HCT116 (cell line): Measurements from ENCODE around the gene POGLUT2. TPM values are rescaled to one million over a fixed set of nuclear protein-coding genes. Genes with fewer than 3 reads are reported as not detected.

Experiments
- ATAC-seq: fragments of 200-7000 bp; cut with Tn5 transposase; 2 replicates; pipeline ENCODE4 v1.9.1; 2020; ENCODE audit warnings: mild to moderate bottlenecking, moderate library complexity
- BruUV-seq: library from RNA; stranded (reverse); fragments of 400-500 nt; replicated peaks from 2 replicates; lab custom pipeline; 2021; lab: Mats Ljungman, UMichigan
- CTCF ChIA-PET: fragments of 300-600 bp; sonication (Branson Sonifier 250); formaldehyde crosslinking; loops from one replicate; lab custom pipeline; 2021; ENCODE audit warnings: antibody characterized with exemption; lab: Charles Lee
- POLR2A ChIA-PET: fragments of 300-600, 350-600 bp; sonication (Branson Sonifier 250); formaldehyde crosslinking; loops from one replicate; lab custom pipeline; 2021; ENCODE audit warnings: antibody characterized with exemption; lab: Charles Lee
- RAD21 ChIA-PET, 2 experiments: fragments of 300-600 bp; sonication (Branson Sonifier 250); formaldehyde crosslinking; loops; one replicate each; lab custom pipeline; 2023; ENCODE audit warnings: low total read pairs in 2 of 2; ENCODE audit not compliant: uncharacterized antibody in 2 of 2, unreplicated experiment in 2 of 2, low non-redundant PET in 1 of 2; lab: Charles Lee
- DNase-seq: peaks from one replicate; pipeline ENCODE4 v3.0.0-alpha.2; 2010; ENCODE audit warnings: low read depth, low spot score
- H2AFZ ChIP-seq: fragments of 200-600 bp; shearing (Covaris generic), sonication (generic); 2 replicates; pipeline ENCODE4 v1.6.1; 2017; ENCODE audit warnings: low read depth, mixed run types, mixed read lengths, antibody characterized with exemption, low read length; ENCODE audit not compliant: poor library complexity, severe bottlenecking
- H3K27ac ChIP-seq: 2 replicates; pipeline ENCODE4 v1.5.1; 2012; ENCODE audit warnings: low read depth, low read length
- H3K27me3 ChIP-seq: fragments of 200-600 bp; sonication (generic); 2 replicates; pipeline ENCODE4 v1.6.1; 2016; ENCODE audit warnings: mixed run types, low read length, mixed read lengths; ENCODE audit not compliant: insufficient read depth
- H3K36me3 ChIP-seq, 2 experiments: fragments of 200-500 bp in 1 of 2; fragments of 200-600 bp in 1 of 2; sonication (Bioruptor generic) in 1 of 2; sonication (generic) in 1 of 2; 2 replicates each; pipeline versions ENCODE4 v1.5.1 to v1.6.1; 2014 to 2016; ENCODE audit warnings: low read length in 2 of 2, inconsistent platforms in 1 of 2, mixed read lengths in 1 of 2, mixed run types in 1 of 2; ENCODE audit not compliant: insufficient read depth in 2 of 2, control insufficient read depth in 1 of 2
- H3K4me1 ChIP-seq, 2 experiments: fragments of 200-600 bp in 1 of 2; sonication (generic) in 1 of 2; 2 replicates each; pipeline versions ENCODE4 v1.5.1 to v1.6.1; 2012 to 2017; ENCODE audit warnings: low read length in 2 of 2, inconsistent platforms in 1 of 2, mild to moderate bottlenecking in 1 of 2, mixed read lengths in 1 of 2, mixed run types in 1 of 2, moderate library complexity in 1 of 2; ENCODE audit not compliant: insufficient read depth in 2 of 2, control insufficient read depth in 1 of 2
- H3K4me2 ChIP-seq: fragments of 200-600 bp; sonication (generic); 2 replicates; pipeline ENCODE4 v1.6.1; 2017; ENCODE audit warnings: mixed run types, low read length, mixed read lengths
- H3K4me3 ChIP-seq, 2 experiments: fragments of 200-600 bp in 1 of 2; sonication (generic) in 1 of 2; replicated peaks in 1 of 2; 2 replicates each; pipeline ENCODE4 v1.5.1; 2011 to 2016; ENCODE audit warnings: low read length in 2 of 2, control low read depth in 1 of 2, low read depth in 1 of 2, mild to moderate bottlenecking in 1 of 2, mixed read lengths in 1 of 2, mixed run types in 1 of 2
- H3K79me2 ChIP-seq: fragments of 200-600 bp; sonication (generic); 2 replicates; pipeline ENCODE4 v1.6.1; 2017; ENCODE audit warnings: mild to moderate bottlenecking, mixed run types, low read length, moderate library complexity, mixed read lengths; ENCODE audit not compliant: insufficient read depth
- H3K9ac ChIP-seq: fragments of 200-600 bp; sonication (generic); 2 replicates; pipeline ENCODE4 v1.6.1; 2016; ENCODE audit warnings: low read length, mixed read lengths
- H3K9me2 ChIP-seq: fragments of 200-600 bp; sonication (generic), shearing (Covaris generic); 2 replicates; pipeline ENCODE4 v1.6.1; 2017; ENCODE audit warnings: mixed run types, mild to moderate bottlenecking, moderate library complexity; ENCODE audit not compliant: insufficient read depth
- H3K9me3 ChIP-seq, 2 experiments: fragments of 200-500 bp in 1 of 2; fragments of 200-600 bp in 1 of 2; sonication (Bioruptor generic) in 1 of 2; sonication (generic) in 1 of 2; 2 replicates each; pipeline ENCODE4 v1.6.1; 2014 to 2017; ENCODE audit warnings: low read length in 2 of 2, mixed read lengths in 2 of 2, inconsistent platforms in 1 of 2, low read depth in 1 of 2, mild to moderate bottlenecking in 1 of 2, mixed run types in 1 of 2, moderate library complexity in 1 of 2; ENCODE audit not compliant: control insufficient read depth in 1 of 2, insufficient read depth in 1 of 2
- H4K20me1 ChIP-seq: fragments of 200-600 bp; sonication (generic), shearing (Covaris generic); 2 replicates; pipeline ENCODE4 v1.6.1; 2017; ENCODE audit warnings: mixed run types, mild to moderate bottlenecking, moderate library complexity; ENCODE audit not compliant: insufficient read depth
- CBX3 ChIP-seq: IDR thresholded peaks from 2 replicates; pipeline ENCODE4 v1.6.1; 2012; ENCODE audit warnings: low read depth
- EGR1 ChIP-seq: IDR thresholded peaks from 2 replicates; pipeline ENCODE4 v1.6.1; 2012; ENCODE audit warnings: low read depth
- ELF1 ChIP-seq: IDR thresholded peaks from 2 replicates; pipeline ENCODE4 v1.6.1; 2012; ENCODE audit warnings: low read depth, borderline replicate concordance
- EZH2 ChIP-seq: fragments of 200-600 bp; sonication (generic); IDR thresholded peaks from 2 replicates; pipeline ENCODE4 v1.6.1; 2017; ENCODE audit warnings: antibody characterized with exemption, mixed run types
- FOSL1 ChIP-seq: IDR thresholded peaks from 2 replicates; pipeline ENCODE4 v1.6.1; 2012; ENCODE audit warnings: low read depth
- JUND ChIP-seq: IDR thresholded peaks from 2 replicates; pipeline ENCODE4 v1.6.1; 2012
- POLR2AphosphoS5 ChIP-seq: IDR thresholded peaks from 2 replicates; pipeline ENCODE4 v1.6.1; 2011; ENCODE audit warnings: mild to moderate bottlenecking, low read depth, low read length, moderate library complexity
- RAD21 ChIP-seq: IDR thresholded peaks from 2 replicates; pipeline ENCODE4 v1.6.1; 2012; ENCODE audit warnings: low read depth, mild to moderate bottlenecking
- SP1 ChIP-seq: IDR thresholded peaks from 2 replicates; pipeline ENCODE4 v1.6.1; 2012; ENCODE audit warnings: low read depth
- TCF7L2 ChIP-seq: IDR thresholded peaks from 2 replicates; pipeline ENCODE4 v1.7.0; 2011; ENCODE audit warnings: borderline replicate concordance, inconsistent platforms; ENCODE audit not compliant: insufficient read depth, insufficient read length; ENCODE audit errors: extremely low read depth
- ZFX ChIP-seq: fragments of 450-650 bp; IDR thresholded peaks from 2 replicates; pipeline ENCODE4 v1.6.1; 2017
- intact Hi-C: fragments of 100-400 bp; cut with micrococcal nuclease; formaldehyde crosslinking; loops from 2 replicates; pipeline ENCODE4 v1.10.0; 2022
- total RNA-seq: library from RNA; stranded (reverse); gene quantifications from one replicate; pipeline ENCODE4 v1.2.1, GENCODE V29; 2021; ENCODE audit not compliant: unreplicated experiment
- TF ChIP-seq, protein P1 (sequence below): IDR thresholded peaks from 2 replicates; pipeline ENCODE4 v1.6.1; 2012; ENCODE audit warnings: low read depth
- TF ChIP-seq, protein P2 (sequence below): IDR thresholded peaks from 2 replicates; pipeline ENCODE4 v1.6.1; 2011; ENCODE audit warnings: mild to moderate bottlenecking, low read length, moderate library complexity; ENCODE audit not compliant: insufficient replicate concordance; ENCODE audit errors: extremely low read depth

Gene POGLUT2
- total RNA-seq, 1 experiment from 2014 or later = 4.8 TPM

DNA sequence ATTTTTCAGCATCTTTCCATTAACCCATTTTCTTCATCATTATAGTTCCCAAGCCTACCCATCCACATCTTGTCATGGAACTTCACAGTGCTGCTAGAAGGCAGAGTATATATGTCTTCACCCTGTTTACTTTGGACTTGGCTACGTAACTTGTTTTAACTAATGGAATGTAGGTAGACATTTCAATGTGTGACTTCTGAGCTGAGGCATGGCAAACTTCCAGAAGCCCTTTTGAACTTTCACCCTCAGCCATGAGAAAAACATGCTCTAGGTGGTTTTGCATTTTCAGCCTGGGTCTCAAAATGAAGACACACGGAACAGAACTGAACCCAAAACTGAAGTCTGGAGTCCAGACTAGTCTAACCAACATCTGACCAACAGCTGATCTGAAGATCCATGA lies 28.3 kb downstream of the POGLUT2 start:
- ATAC-seq (no peak), DNase-seq (no peak)
- BruUV-seq = no TSS peak
- peaks cover 24% of the 10 kb centered on the region for H3K79me2 ChIP-seq
- ChIA-PET CTCF (interaction anchor here (2.4 kb wide), 1 partner anchor 46 kb away, joined by 7 read pairs; no protein-coding TSS in a partner anchor), POLR2A (no interaction called here), RAD21 (no interaction called here)
- peaks cover 0 to 25% of the 10 kb centered on the region in 2 experiments; a peak in 2 of 4 replicates for H3K4me1 ChIP-seq
- H3K9ac ChIP-seq = no peak overlapping the region
- peaks cover 3 to 6% of the 10 kb centered on the region in 2 experiments; a peak in 1 of 4 replicates for H3K36me3 ChIP-seq
- TF ChIP-seq ZFX (no peak), SP1 (no peak), EZH2 (no peak), ELF1 (no peak), RAD21 (no peak), CBX3 (no peak)
- TF ChIP-seq, protein P1, sequence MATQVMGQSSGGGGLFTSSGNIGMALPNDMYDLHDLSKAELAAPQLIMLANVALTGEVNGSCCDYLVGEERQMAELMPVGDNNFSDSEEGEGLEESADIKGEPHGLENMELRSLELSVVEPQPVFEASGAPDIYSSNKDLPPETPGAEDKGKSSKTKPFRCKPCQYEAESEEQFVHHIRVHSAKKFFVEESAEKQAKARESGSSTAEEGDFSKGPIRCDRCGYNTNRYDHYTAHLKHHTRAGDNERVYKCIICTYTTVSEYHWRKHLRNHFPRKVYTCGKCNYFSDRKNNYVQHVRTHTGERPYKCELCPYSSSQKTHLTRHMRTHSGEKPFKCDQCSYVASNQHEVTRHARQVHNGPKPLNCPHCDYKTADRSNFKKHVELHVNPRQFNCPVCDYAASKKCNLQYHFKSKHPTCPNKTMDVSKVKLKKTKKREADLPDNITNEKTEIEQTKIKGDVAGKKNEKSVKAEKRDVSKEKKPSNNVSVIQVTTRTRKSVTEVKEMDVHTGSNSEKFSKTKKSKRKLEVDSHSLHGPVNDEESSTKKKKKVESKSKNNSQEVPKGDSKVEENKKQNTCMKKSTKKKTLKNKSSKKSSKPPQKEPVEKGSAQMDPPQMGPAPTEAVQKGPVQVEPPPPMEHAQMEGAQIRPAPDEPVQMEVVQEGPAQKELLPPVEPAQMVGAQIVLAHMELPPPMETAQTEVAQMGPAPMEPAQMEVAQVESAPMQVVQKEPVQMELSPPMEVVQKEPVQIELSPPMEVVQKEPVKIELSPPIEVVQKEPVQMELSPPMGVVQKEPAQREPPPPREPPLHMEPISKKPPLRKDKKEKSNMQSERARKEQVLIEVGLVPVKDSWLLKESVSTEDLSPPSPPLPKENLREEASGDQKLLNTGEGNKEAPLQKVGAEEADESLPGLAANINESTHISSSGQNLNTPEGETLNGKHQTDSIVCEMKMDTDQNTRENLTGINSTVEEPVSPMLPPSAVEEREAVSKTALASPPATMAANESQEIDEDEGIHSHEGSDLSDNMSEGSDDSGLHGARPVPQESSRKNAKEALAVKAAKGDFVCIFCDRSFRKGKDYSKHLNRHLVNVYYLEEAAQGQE = no peak
- intact Hi-C loops = no loop called here
- no peak overlapping the region for H3K4me3 ChIP-seq
- no peaks in the 10 kb centered on the region for H3K9me2 ChIP-seq
- H3K27me3 ChIP-seq = no peaks in the 10 kb centered on the region
- H2AFZ ChIP-seq = no peak overlapping the region
- H3K27ac ChIP-seq = no peak overlapping the region
- no peak overlapping the region for H3K4me2 ChIP-seq
- H4K20me1 ChIP-seq = no peaks in the 10 kb centered on the region
- no peaks in the 10 kb centered on the region for H3K9me3 ChIP-seq

DNA sequence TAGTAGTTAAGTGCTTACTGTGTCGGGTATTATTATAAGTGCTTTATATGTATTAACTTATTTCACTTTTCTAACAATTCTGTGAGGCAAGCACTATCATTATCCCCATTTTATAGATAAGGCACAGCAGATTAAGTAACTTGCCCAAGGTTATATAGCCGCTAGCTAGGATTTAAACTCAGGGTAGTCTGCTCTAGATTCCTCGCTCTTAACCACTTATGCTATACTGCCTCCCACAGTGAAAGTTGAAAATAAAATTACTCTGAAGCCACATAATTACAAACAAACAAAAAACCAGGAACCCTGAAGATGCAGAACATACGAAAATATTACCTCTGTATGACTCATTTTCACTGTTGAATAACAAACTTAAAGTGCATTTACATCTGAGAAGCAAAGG lies 29.1 kb downstream of the POGLUT2 start:
- no peak for DNase-seq
- no peaks in the 10 kb centered on the region for H4K20me1 ChIP-seq
- ChIA-PET CTCF (interaction anchor here (2.4 kb wide), 1 partner anchor 45 kb away, joined by 7 read pairs; no protein-coding TSS in a partner anchor), POLR2A (no interaction called here), RAD21 (no interaction called here)
- H3K79me2 ChIP-seq = peaks cover 24% of the 10 kb centered on the region
- H3K27ac ChIP-seq = no peak overlapping the region
- intact Hi-C loops = no loop called here
- no peak for ATAC-seq
- H3K4me3 ChIP-seq = no peak overlapping the region
- no peak overlapping the region for H3K4me2 ChIP-seq
- H2AFZ ChIP-seq = no peak overlapping the region
- no peak overlapping the region for H3K9ac ChIP-seq
- peaks cover 0 to 23% of the 10 kb centered on the region in 2 experiments; a peak in 2 of 4 replicates for H3K4me1 ChIP-seq
- BruUV-seq = no TSS peak
- no peaks in the 10 kb centered on the region for H3K9me3 ChIP-seq
- H3K27me3 ChIP-seq = no peaks in the 10 kb centered on the region
- peaks cover 3 to 6% of the 10 kb centered on the region in 2 experiments; a peak in 1 of 4 replicates for H3K36me3 ChIP-seq
- no peaks in the 10 kb centered on the region for H3K9me2 ChIP-seq
- no peak for TF ChIP-seq POLR2AphosphoS5
- TF ChIP-seq, protein P2, sequence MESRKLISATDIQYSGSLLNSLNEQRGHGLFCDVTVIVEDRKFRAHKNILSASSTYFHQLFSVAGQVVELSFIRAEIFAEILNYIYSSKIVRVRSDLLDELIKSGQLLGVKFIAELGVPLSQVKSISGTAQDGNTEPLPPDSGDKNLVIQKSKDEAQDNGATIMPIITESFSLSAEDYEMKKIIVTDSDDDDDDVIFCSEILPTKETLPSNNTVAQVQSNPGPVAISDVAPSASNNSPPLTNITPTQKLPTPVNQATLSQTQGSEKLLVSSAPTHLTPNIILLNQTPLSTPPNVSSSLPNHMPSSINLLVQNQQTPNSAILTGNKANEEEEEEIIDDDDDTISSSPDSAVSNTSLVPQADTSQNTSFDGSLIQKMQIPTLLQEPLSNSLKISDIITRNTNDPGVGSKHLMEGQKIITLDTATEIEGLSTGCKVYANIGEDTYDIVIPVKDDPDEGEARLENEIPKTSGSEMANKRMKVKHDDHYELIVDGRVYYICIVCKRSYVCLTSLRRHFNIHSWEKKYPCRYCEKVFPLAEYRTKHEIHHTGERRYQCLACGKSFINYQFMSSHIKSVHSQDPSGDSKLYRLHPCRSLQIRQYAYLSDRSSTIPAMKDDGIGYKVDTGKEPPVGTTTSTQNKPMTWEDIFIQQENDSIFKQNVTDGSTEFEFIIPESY = no peak
- no peak for TF ChIP-seq JUND
- no peak for TF ChIP-seq EGR1
- no peak for TF ChIP-seq FOSL1
- no peak for TF ChIP-seq TCF7L2
